Activated T-cell treated with anti-CD3 and anti-CD28 coated beads, Interleukin-2, amount 50 U/mL, for 24 hours (primary cell): ENCODE data around the gene CYSTM1.
"Not testable (repeated sequence)": the region's sequence is repeated elsewhere in the genome, so short reads cannot be mapped to it uniquely, and the experiment has no call there.

Experiments used
- DNase-seq: peaks from one replicate; pipeline ENCODE4 v3.0.0-alpha.2; 2020
- H3K27ac Mint-ChIP-seq: 2 replicates; pipeline ENCODE4 v1.8.0; 2020; ENCODE audit warnings: mild to moderate bottlenecking, mixed read lengths
- H3K27me3 Mint-ChIP-seq: 2 replicates; pipeline ENCODE4 v1.8.0; 2020; ENCODE audit warnings: mixed read lengths
- H3K36me3 Mint-ChIP-seq: 2 replicates; pipeline ENCODE4 v1.8.0; 2020; ENCODE audit warnings: low read depth, mixed read lengths
- H3K4me1 Mint-ChIP-seq: 2 replicates; pipeline ENCODE4 v1.8.0; 2020; ENCODE audit warnings: low read depth, mixed read lengths
- H3K4me3 Mint-ChIP-seq: 2 replicates; pipeline ENCODE4 v1.8.0; 2020; ENCODE audit warnings: mild to moderate bottlenecking, moderate library complexity, mixed read lengths
- H3K9me3 Mint-ChIP-seq: 2 replicates; pipeline ENCODE4 v1.8.0; 2020; ENCODE audit warnings: mixed read lengths

CYSTM1 gene

GRCh38 chr5:140198915-140199314 is 23.9 kb downstream of the CYSTM1 start:
- H3K27ac Mint-ChIP-seq, DNase-seq, H3K4me3 Mint-ChIP-seq, H3K27me3 Mint-ChIP-seq, H3K9me3 Mint-ChIP-seq, H3K4me1 Mint-ChIP-seq: not testable (repeated sequence)
- H3K36me3 Mint-ChIP-seq, result peaks cover 16% of the 10 kb centered on the region

GRCh38 chr5:140202078-140202477 is 27.1 kb downstream of the CYSTM1 start:
- no peaks in the 10 kb centered on the region for H3K9me3 Mint-ChIP-seq
- no peaks in the 10 kb centered on the region for H3K4me1 Mint-ChIP-seq

GRCh38 chr5:140202610-140203009 is 27.6 kb downstream of the CYSTM1 start:
- Mint-ChIP-seq H3K27ac (no peak overlapping the region), H3K4me3 (no peak overlapping the region), H3K9me3 (no peaks in the 10 kb centered on the region), H3K4me1 (peaks cover 4% of the 10 kb centered on the region), H3K36me3 (peaks cover 10% of the 10 kb centered on the region), H3K27me3 (no peaks in the 10 kb centered on the region)
- no peak for DNase-seq

More at GRCh38 chr5:140202078-140202477, 27.1 kb downstream of the CYSTM1 start:
- no peak for DNase-seq
- Mint-ChIP-seq H3K27me3 (no peaks in the 10 kb centered on the region), H3K4me3 (no peak overlapping the region), H3K36me3 (peaks cover 10% of the 10 kb centered on the region), H3K27ac (no peak overlapping the region)

DNA sequence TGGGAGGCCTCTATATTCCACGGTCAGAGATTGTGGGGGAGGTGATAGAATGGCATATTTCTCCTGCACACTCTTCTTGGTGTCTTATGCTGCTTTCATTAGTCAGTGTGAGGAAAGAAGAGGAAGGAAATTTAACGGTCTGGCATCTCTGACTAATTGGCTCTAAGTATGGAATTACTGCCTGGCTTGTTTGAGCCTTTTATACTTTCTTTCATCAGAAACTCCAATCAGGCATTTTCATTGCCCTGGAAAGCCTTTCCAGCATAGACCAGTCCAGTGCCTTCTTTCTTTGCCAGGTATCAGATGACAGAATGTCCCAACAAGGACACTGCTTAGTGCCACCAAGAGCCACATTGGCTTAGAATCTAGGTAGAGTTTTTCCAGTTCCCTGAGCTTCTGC is 30.2 kb downstream of the CYSTM1 start:
- H3K9me3 Mint-ChIP-seq, result no peaks in the 10 kb centered on the region
- no peak overlapping the region for H3K4me3 Mint-ChIP-seq
- peaks cover 6% of the 10 kb centered on the region for H3K4me1 Mint-ChIP-seq
- no peaks in the 10 kb centered on the region for H3K27me3 Mint-ChIP-seq
- H3K36me3 Mint-ChIP-seq, result no peaks in the 10 kb centered on the region
- no peak overlapping the region for H3K27ac Mint-ChIP-seq
- no peak for DNase-seq

GRCh38 chr5:140205952-140206351 is 31.0 kb downstream of the CYSTM1 start:
- Mint-ChIP-seq H3K27ac (no peak overlapping the region), H3K4me1 (peaks cover 6% of the 10 kb centered on the region), H3K27me3 (no peaks in the 10 kb centered on the region), H3K9me3 (no peaks in the 10 kb centered on the region), H3K36me3 (no peaks in the 10 kb centered on the region), H3K4me3 (no peak overlapping the region)
- DNase-seq, result no peak

DNA sequence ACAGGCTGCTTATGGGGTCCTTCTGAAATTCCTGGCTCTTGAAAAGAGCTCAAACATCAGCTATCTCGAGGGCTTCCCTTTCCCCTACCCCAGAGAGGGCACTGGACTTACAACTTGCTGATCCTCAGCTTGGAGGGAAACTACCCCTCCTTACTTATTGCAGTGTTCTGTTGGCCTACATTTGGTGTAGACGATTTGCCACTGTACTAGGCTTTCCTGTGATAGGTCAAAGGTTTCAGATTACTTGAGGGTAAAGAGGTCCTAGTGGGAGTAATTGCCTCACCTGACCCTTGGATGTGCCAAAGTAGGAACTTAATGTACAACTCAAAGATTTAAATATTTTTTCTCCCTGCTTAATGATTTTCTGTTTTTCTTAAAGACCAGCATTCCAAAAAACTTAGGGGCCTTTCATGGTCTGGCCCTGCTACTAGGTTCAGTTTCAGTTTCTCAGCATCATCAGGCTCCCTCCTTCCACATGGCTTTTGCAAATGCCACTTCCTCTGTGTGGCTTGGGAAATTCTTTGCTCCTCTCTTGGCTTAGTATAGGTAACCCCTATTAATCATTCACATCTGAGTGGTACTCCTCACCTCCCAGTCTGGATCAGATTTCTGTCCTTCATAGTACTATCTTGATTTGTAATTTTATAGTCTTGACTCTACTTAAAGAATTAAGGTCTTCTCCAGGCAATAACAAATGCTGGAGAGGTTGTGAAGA is 32.4 kb downstream of the CYSTM1 start:
- Mint-ChIP-seq H3K36me3 (no peaks in the 10 kb centered on the region), H3K27me3 (no peaks in the 10 kb centered on the region), H3K27ac (no peak overlapping the region), H3K4me3 (no peak overlapping the region), H3K9me3 (no peaks in the 10 kb centered on the region), H3K4me1 (peaks cover 6% of the 10 kb centered on the region)
- no peak for DNase-seq

GRCh38 chr5:140208065-140208464 is 33.1 kb downstream of the CYSTM1 start:
- DNase-seq, result no peak
- peaks cover 6% of the 10 kb centered on the region for H3K4me1 Mint-ChIP-seq
- no peaks in the 10 kb centered on the region for H3K36me3 Mint-ChIP-seq
- no peaks in the 10 kb centered on the region for H3K27me3 Mint-ChIP-seq
- H3K9me3 Mint-ChIP-seq, result no peaks in the 10 kb centered on the region
- H3K4me3 Mint-ChIP-seq, result no peak overlapping the region
- no peak overlapping the region for H3K27ac Mint-ChIP-seq

DNA sequence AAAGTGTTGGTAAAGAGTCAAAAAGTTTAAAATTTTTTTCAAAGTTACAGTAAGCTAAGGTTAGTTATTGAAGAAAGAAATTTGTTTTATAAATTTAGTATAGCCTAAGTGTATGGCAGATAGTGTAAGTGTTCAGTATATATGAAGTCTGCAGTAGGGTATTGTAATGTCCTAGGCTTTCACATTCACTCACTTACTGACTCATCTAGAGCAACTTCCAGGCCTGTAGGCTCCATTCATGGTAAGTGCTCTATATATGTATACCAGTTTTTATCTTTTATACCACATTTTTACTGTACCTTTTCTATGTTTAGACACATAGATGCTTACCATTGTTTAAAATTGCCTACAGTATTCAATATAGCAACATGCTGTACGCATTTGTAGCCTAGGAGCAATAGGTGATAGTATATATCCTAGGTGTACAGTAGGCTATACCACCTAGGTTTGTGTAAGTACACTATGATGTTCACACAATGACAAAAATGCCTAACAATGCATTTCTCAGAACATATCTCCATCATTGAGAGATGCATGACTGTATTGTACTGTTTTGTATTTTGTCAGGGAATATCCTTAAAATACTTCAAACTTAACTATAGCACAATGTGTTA is 38.5 kb downstream of the CYSTM1 start:
- Mint-ChIP-seq H3K4me1 (peaks cover 5% of the 10 kb centered on the region), H3K27me3 (no peaks in the 10 kb centered on the region), H3K36me3 (no peaks in the 10 kb centered on the region), H3K9me3 (no peaks in the 10 kb centered on the region), H3K4me3 (no peak overlapping the region), H3K27ac (no peak overlapping the region)
- DNase-seq, result no peak

GRCh38 chr5:140214831-140215230 is 39.8 kb downstream of the CYSTM1 start:
- H3K27ac Mint-ChIP-seq, result no peak overlapping the region
- peaks cover 9% of the 10 kb centered on the region for H3K4me1 Mint-ChIP-seq
- no peak overlapping the region for H3K4me3 Mint-ChIP-seq
- no peaks in the 10 kb centered on the region for H3K9me3 Mint-ChIP-seq
- H3K27me3 Mint-ChIP-seq, result no peaks in the 10 kb centered on the region
- H3K36me3 Mint-ChIP-seq, result no peaks in the 10 kb centered on the region
- no peak for DNase-seq

- no peak overlapping the region for H3K4me3 Mint-ChIP-seq
Measured at GRCh38 chr5:140215276-140215675, 40.3 kb downstream of the CYSTM1 start.

DNA sequence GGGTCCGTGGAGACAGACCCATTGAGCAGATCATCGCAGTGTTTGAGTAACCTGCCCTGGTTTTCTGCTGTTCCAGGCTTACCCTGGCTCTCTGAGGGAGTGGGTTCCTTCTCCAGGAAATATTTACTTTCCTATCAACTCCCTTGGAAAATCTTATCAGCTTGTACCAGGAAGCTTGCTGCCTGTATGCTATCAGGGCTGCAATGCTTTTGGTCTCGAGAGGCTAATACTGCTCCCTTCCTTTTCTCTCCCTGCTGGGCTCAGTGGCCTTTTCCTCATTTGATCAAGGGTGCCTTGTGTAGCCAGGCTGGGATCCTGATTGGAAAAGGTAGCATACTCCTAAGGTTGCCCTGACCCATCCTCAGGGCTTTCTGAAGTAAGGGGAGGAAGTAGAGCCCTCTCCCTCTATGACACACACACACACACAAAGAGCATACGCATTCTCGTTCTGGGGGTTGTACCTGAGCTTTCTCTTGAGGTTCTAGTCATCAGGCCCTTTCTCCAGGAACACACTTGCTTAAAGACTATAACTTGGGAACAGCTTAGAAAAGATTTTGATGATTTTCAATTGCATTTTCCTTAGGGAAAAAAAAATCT is 41.6 kb downstream of the CYSTM1 start:
- H3K9me3 Mint-ChIP-seq, result no peaks in the 10 kb centered on the region
- no peaks in the 10 kb centered on the region for H3K27me3 Mint-ChIP-seq
- H3K4me3 Mint-ChIP-seq, result no peak overlapping the region
- DNase-seq, result no peak
- peaks cover 26% of the 10 kb centered on the region for H3K4me1 Mint-ChIP-seq
- H3K36me3 Mint-ChIP-seq, result no peaks in the 10 kb centered on the region
- H3K27ac Mint-ChIP-seq, result no peak overlapping the region

More at GRCh38 chr5:140215276-140215675, 40.3 kb downstream of the CYSTM1 start:
- Mint-ChIP-seq H3K4me1 (peaks cover 13% of the 10 kb centered on the region), H3K36me3 (no peaks in the 10 kb centered on the region), H3K27me3 (no peaks in the 10 kb centered on the region), H3K27ac (no peak overlapping the region), H3K9me3 (no peaks in the 10 kb centered on the region)
- no peak for DNase-seq

DNA sequence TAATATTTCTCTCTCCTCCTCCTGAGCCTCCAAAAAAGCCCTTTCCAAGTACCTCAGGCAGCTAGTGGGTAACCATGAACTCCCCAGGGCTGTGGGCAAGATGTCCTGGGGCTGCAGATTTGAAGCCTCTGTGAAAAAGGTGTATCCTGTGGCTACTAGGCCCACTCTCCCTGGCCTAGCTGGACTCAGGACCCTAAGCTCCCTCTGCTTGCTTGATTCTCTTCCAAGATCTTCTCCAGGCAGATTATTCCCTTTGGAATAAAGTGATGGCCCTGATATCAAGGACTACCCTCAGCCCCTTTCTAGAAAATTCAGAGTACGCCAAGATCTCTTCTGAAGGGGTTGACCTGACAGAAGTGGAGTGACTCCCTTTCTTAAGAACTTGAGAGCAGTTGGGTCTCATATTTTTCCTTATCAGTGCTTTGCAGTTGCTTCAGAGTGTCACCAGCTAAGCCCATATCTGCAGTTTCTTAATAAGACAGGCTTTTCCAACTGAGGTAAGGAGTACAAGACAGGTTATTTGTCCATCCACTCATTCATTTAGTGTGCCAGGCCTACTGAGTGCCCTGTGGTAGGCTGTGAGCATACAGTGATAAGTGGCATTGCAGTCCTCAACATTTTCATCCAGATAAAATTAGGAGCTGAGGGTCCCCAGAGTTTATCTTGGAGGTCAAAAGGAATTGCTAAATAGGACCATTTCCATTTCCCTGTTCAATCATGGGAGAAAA is 42.5 kb downstream of the CYSTM1 start:
- Mint-ChIP-seq H3K27ac (no peak overlapping the region), H3K4me1 (peaks cover 35% of the 10 kb centered on the region), H3K27me3 (no peaks in the 10 kb centered on the region), H3K9me3 (no peaks in the 10 kb centered on the region), H3K36me3 (no peaks in the 10 kb centered on the region), H3K4me3 (no peak overlapping the region)
- DNase-seq, result no peak

DNA sequence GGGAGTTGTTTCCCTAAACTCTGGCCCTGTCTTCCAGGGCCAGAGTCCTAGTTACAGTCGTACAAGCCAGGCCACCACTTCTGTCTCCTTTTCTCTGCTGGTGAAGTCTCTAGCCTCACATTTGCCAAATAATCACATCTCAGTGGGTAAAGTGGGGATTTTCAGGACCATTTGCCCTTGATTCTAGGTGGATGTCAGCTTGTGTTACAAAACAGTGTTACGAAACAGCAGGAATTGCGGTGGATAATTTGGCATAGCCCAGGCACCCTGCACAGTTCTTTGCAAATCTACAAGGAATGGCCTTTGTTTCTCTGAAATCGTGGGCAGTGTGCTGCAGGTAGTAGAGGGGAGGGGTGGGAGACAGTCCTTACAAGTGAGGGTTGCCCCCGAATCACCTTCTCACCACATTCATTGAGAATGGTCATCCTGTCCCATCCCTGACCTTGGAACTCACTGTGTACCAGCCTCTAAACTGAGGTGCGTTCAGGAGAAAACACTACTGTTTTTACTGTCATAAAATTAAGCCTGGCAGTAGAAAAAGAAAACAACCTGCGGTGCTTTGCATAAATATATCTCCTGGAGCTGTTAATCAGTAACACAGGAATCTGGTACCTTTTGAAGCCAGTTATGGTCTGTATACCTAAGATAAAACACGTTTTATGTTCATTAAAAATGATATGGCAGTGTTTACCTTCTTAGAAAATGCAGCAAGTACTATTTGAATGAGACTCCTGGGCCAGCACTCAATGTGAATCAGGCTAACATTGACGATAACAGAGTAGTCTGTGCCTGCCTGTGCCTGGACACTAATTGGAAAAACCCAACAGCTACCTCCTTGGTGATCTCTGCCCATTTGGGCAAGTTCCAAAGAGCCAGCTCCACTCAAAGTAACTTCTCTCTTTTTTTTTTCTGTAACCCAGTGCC is 44.3 kb downstream of the CYSTM1 start:
- Mint-ChIP-seq H3K27me3 (no peaks in the 10 kb centered on the region), H3K4me3 (no peak overlapping the region), H3K27ac (no peak overlapping the region), H3K36me3 (no peaks in the 10 kb centered on the region), H3K4me1 (peaks cover 37% of the 10 kb centered on the region), H3K9me3 (no peaks in the 10 kb centered on the region)
- no peak for DNase-seq
